ENCODE measurements around the gene PEX1.
"Not testable (repeated sequence)": the region's sequence is repeated elsewhere in the genome, so short reads cannot be mapped to it uniquely, and the experiment has no call there.

PEX1 gene

DNA sequence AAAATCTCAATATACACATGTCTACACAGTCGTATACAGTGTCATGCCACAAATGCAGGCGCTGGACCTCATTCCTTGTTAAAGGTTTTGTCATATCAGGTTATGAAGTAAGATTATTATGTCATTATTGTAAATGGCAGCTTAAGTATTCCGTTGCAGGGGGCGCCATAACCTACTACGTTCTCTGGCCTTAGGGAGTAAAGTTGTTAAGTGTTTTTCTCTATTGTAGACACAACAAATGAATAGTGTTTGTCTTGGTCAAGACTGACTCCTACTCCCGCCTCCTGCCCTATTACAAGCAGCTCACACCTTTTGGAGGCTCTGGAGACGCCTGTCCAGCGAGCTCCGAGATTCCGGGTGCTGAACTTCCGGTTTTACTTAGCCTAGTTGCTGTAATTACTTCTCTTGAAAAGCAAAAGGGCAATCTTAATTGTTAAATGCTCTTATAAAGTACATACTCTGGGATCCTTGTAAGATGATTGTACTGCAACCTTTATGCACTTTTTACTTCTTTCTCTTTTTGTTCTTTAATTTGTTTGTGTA, 80.0 kb downstream of the PEX1 start:
- no peak for DNase-seq (ENCODE audit: low read depth, low spot score)
- CTCF ChIA-PET: interaction anchor here (0.5 to 6.4 kb wide), 25 partner anchors 9 to 618 kb away, joined by 3 to 121 read pairs (median 5); partner anchors contain the start of genes ANKIB1, CYP51A1, KRIT1 and LRRD1
- POLR2A ChIA-PET: interaction anchor here (0.7 to 1.3 kb wide), 2 partner anchors 201 to 268 kb away, joined by 3 to 4 read pairs; no protein-coding TSS in a partner anchor

DNA sequence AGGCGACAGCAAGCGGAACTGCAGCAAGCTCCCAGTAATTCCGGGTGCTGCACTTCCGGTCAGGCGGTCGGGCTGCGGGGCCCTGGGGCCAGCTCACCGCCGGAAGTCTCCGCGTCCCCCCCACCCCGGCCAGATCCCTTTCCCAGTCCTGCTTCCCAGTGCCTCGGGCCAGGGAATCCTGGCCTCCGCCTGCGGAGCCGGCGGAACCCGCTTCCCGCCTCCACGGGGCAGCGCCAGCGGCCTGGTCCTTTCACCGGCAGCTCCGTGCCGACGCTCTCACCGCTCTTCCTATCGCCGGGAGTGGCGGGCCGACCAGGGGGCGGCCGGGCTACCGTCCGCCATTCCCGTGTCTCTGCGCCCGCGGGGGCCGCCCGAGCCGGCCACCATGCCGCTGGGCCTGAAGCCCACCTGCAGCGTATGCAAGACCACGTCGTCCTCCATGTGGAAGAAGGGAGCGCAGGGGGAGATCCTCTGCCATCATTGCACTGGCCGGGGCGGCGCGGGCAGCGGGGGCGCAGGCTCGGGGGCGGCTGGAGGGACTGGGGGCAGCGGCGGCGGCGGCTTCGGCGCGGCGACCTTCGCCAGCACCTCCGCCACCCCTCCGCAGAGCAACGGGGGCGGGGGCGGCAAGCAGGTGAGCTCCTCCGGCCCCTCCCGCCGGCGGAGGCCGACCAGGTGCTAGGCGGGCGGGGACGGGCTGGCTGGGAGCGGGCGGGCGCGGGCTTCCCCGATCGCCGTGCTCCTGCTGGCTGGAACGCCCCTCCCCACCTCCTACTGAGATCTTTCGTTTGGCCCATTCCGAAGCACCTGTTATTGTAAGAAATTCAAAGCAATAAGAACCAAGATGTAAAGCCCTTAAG, 80.7 kb downstream of the PEX1 start, which contains the start of gene GATAD1:
Gene GATAD1 (plus strand): TSS at position 138 of the 860 bp plus-strand sequence. CDS start 248 bp downstream, at position 386.
- ChIA-PET CTCF (interaction anchor here (0.5 to 6.4 kb wide), 47 partner anchors 10 to 1401 kb away, joined by 3 to 121 read pairs (median 4); partner anchors contain the start of genes AKAP9, ANKIB1, CYP51A1 and KRIT1), POLR2A (interaction anchor here (0.7 to 1.3 kb wide), 5 partner anchors 13 to 1382 kb away, joined by 3 to 7 read pairs (median 4); partner anchors contain the start of genes ANKIB1, CYP51A1 and KRIT1)
- no peak for DNase-seq (ENCODE audit: low read depth, low spot score)
- H3K4me3 ChIP-seq (ENCODE audit: low read depth, low read length): peak within 1 kb of the TSS; percentile 91
- TF ChIP-seq, protein P1, sequence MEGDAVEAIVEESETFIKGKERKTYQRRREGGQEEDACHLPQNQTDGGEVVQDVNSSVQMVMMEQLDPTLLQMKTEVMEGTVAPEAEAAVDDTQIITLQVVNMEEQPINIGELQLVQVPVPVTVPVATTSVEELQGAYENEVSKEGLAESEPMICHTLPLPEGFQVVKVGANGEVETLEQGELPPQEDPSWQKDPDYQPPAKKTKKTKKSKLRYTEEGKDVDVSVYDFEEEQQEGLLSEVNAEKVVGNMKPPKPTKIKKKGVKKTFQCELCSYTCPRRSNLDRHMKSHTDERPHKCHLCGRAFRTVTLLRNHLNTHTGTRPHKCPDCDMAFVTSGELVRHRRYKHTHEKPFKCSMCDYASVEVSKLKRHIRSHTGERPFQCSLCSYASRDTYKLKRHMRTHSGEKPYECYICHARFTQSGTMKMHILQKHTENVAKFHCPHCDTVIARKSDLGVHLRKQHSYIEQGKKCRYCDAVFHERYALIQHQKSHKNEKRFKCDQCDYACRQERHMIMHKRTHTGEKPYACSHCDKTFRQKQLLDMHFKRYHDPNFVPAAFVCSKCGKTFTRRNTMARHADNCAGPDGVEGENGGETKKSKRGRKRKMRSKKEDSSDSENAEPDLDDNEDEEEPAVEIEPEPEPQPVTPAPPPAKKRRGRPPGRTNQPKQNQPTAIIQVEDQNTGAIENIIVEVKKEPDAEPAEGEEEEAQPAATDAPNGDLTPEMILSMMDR (IDR thresholded peaks at IDR 0.05; ENCODE audit: insufficient read depth, low read length, missing control alignments): peak; percentile 86

More for the DNA sequence above, 80.0 kb downstream of the PEX1 start:
- TF ChIP-seq, protein P1 (IDR thresholded peaks at IDR 0.05; ENCODE audit: insufficient read depth, low read length, missing control alignments): peak; percentile 44
- peak overlapping the region; percentile 91 for H3K4me3 ChIP-seq (ENCODE audit: low read depth, low read length)

DNA sequence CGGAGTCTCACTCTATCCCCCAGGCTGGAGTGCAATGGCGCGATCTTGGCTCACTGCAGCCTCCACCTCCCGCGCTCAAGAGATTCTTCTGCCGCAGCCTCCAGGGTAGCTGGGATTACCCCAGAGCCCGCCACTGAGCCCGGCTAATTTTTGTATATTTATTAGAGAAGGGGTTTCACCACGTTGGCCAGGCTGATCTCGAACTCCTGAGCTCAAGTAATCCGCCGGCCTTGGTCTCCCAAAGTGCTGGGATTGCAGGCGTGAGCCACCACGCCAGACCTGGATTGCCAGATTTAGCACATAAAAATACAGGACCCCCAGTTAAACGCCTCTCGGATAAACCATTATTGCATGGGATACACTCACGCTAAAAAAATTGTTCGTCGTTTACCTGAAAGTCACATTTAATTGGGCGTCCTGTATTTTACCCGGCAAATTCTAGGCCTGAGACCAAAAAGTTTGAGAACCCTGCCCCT, 81.4 kb downstream of the PEX1 start:
- DNase-seq (ENCODE audit: low read depth, low spot score): peak; percentile 46
- TF ChIP-seq, protein P1 (IDR thresholded peaks at IDR 0.05; ENCODE audit: insufficient read depth, low read length, missing control alignments): no peak
- no peak overlapping the region for H3K4me3 ChIP-seq (ENCODE audit: low read depth, low read length)
- ChIA-PET CTCF (interaction anchor here (0.7 to 6.4 kb wide), 43 partner anchors 9 to 1400 kb away, joined by 3 to 121 read pairs (median 4); partner anchors contain the start of genes AKAP9, ANKIB1, CYP51A1 and KRIT1), POLR2A (interaction anchor here (0.7 to 1.3 kb wide), 5 partner anchors 14 to 1382 kb away, joined by 3 to 7 read pairs (median 4); partner anchors contain the start of genes ANKIB1, CYP51A1 and KRIT1)

DNA sequence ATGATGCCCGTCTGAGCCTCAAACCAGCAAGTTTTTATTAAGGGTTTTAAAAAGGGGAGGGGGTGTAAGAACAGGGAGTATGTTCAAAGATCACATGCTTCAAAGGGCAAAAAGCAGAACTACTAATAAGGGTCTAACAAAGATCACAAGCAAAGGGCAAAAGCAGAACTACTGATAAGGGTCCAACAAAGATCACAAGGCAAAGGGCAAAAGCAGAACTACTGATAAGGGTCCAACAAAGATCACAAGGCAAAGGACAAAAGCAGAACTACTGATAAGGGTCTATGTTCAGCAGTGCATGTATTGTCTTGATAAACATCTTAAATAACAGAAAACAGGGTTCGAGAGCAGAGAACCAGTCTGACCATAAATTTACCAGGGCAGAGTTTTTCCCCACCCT, 85.6 kb downstream of the PEX1 start:
- DNase-seq (ENCODE audit: low read depth, low spot score); POLR2A ChIA-PET; H3K4me3 ChIP-seq (ENCODE audit: low read depth, low read length); CTCF ChIA-PET: not testable (repeated sequence)

DNA sequence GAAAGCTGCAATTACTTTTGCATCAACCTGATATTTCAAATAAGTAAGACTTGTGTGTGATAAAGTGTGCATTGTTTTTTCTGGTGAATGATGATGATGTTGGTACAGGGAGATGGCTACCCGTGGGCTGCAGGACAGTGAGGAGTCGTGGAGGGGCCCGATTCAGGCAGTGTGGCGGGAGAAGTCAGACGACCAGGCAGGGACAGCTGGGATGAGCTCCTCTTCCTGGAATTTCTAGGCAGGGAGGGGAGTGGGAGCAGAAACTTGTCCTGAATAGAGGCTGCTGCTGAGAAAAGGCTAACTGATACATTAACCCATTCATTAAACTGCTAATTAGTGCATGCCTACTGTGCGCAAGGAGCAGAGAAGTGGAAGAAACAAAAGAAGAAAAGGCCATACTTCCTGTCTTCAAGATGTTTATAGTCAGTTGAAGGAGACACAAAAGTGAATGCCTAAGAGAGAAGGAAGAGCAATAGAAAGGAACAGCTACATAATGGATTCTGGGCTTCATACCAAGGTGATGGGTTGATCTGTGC, 90.3 kb downstream of the PEX1 start:
- TF ChIP-seq, protein P1 (IDR thresholded peaks at IDR 0.05; ENCODE audit: insufficient read depth, low read length, missing control alignments): no peak
- H3K4me3 ChIP-seq (ENCODE audit: low read depth, low read length): no peak overlapping the region
- POLR2A ChIA-PET: no interaction called here
- CTCF ChIA-PET: interaction anchor here (2.3 to 2.9 kb wide), 3 partner anchors 9 to 14 kb away, joined by 10 to 14 read pairs (median 12); partner anchors contain the start of gene GATAD1
- DNase-seq (ENCODE audit: low read depth, low spot score): no peak

Data from AG04449 (cell line).